ENCODE measurements around the gene HDAC9.

DNA sequence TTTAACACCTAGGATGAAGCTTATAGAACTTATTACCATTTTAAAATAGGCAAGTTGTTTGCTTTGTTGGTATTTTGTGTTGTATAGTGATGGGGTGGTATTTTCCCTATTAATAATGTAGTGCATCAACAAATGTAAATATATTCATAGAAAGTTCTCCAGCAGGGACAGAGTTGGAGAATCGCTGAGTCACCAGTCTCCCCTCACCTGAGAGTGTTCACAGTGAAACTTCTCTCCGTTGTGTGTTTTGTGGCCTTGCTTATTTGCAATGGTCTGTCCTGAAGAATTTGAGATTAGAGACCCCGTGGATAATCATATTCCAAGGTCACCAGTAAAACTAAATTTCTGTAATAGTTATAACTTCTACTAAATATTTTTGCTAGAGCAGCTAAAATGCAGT lies 51.0 kb downstream of the HDAC9 start:
- TF ChIP-seq ZNF324 (tag by site-specific recombination; IDR thresholded peaks at IDR 0.05) (no peak), TRIM28 (IDR thresholded peaks at IDR 0.05; ENCODE audit: borderline replicate concordance, low read length) (no peak)
- TF ChIP-seq, protein P1, sequence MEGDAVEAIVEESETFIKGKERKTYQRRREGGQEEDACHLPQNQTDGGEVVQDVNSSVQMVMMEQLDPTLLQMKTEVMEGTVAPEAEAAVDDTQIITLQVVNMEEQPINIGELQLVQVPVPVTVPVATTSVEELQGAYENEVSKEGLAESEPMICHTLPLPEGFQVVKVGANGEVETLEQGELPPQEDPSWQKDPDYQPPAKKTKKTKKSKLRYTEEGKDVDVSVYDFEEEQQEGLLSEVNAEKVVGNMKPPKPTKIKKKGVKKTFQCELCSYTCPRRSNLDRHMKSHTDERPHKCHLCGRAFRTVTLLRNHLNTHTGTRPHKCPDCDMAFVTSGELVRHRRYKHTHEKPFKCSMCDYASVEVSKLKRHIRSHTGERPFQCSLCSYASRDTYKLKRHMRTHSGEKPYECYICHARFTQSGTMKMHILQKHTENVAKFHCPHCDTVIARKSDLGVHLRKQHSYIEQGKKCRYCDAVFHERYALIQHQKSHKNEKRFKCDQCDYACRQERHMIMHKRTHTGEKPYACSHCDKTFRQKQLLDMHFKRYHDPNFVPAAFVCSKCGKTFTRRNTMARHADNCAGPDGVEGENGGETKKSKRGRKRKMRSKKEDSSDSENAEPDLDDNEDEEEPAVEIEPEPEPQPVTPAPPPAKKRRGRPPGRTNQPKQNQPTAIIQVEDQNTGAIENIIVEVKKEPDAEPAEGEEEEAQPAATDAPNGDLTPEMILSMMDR (tag by site-specific recombination; IDR thresholded peaks at IDR 0.05): no peak
- TF ChIP-seq, protein P2, sequence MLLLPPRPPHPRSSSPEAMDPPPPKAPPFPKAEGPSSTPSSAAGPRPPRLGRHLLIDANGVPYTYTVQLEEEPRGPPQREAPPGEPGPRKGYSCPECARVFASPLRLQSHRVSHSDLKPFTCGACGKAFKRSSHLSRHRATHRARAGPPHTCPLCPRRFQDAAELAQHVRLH (tag by site-specific recombination; IDR thresholded peaks at IDR 0.05): no peak
